GM18502 (cell line): ENCODE measurements around the gene ZSWIM9.

ENCODE experiments used
- ATAC-seq: cut with Tn5 transposase; IDR thresholded peaks from one replicate; pipeline ENCODE4 v1.9.1; 2021; ENCODE audit warnings: mild to moderate bottlenecking; ENCODE audit not compliant: unreplicated experiment, poor library complexity

Gene ZSWIM9

DNA sequence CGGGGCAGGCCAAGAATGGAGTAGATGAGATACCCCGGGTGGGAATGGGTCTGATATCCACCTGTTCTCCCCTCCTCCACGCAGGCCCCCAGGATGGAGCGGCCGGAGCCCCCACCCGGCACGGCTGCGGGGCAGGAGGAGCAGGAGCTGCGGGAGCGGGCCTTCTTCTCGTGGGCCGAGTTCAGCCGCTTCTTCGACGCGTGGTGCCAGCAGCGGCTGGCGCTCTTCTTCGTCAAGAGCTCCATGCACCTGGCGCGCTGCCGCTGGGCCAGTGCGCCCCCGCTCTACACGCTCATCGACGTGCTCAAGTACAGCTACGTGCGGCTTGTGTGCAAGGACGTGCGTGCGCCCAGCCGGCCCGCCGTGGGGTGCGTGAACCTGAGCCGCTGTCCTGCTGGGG, 1.2 kb downstream of the ZSWIM9 start:
- ATAC-seq = no peak

DNA sequence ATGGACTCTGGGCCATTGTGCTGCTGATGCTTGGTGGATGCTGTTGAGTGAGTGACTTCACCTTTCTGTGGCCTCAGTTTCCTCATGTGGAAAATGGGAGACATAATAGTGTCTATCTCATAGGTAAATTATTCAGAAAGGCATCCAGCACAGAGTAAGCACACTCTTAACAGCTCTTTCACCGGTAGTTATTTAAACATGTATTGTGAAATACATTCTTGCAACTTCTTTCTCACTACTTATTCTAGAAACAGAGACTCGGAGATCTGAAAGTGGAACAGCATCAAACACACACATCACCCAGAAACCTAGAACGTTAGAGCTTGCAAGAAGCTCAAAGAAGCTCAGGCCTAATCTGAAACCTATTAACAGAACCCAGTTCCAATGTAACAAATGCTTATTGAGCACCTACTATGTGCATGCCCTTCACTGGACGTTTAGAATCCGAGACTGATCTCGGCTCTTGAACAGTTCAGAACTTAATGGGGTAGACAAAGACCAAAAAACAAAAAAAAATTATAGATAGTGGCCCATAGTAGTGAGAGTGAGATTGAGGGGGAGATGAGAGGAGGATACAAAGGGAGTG, 4.1 kb downstream of the ZSWIM9 start:
- no peak for ATAC-seq

DNA sequence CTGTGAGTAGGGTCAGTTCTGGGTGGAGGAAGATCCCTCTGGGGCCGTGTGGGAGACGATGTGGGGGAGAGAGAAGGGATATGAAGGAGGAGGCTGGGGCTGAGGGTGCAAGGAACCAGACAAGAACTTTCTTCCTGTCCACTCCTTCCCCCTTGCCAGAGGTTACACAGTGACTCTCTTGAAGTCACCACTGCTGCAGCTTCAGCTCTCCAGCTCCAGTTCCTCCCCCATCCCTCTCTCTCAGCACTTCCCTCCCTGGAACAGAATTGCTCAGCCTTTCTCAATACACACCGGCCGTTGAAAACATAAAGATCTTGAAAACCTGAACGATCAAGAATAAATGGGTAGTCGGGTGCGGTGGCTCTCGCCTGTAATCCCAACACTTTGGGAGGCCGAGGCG, 5.1 kb downstream of the ZSWIM9 start:
- ATAC-seq = no peak

DNA sequence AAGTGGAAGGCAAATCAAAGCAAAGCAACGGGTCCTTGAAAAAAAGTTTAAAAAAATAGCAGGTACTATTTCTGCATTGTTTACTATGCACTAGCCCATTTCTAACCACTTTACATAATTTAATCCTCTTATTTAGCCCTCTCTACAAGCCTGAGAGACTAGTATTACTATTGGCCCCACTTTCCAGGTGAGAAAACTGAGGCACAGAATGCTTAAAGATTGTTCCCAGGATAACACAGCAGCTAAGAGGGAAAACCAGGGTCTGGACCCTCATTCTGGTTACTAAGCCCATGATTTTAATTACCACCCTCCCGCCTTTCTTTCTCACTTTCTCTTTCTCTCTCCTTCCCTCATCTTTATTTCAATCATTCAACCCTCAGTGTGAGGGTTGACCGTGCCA, 5.7 kb downstream of the ZSWIM9 start:
- ATAC-seq = no peak

DNA sequence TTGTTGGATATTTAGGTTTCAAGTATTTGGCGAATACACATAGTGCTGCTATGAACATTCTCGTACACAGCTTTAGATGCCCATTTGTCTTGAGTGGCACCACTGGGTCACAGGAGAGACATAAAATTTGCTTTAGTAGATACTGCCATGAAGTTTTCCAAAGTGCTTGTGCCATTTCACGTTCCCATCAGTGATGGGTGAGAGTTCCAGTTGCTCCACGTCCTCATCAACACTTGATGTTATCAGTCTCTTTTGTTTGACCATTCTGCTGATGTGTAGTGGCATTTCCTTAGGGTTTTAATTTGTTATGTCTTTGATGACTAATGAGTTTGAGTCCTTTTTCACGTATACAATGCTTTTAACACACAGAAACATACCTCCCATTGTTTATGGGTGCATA, 11.0 kb downstream of the ZSWIM9 start:
- ATAC-seq = no peak

DNA sequence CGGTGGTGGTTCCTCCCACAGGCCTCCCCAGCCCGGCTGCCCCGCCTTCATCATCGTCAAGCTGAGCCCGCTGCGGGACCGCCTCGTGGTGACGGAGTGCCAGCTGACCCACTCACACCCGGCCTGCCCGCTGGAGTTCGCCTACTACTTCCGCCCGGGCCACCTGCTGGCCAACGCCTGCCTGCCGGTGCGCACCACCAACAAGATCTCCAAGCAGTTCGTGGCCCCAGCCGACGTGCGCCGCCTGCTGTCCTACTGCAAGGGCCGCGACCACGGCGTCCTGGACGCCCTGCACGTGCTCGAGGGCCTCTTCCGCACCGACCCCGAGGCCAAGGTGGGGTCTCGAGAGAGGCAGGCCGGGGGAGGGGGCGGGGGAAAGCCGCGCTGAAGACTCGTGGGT, 12.0 kb downstream of the ZSWIM9 start:
- ATAC-seq = no peak

DNA sequence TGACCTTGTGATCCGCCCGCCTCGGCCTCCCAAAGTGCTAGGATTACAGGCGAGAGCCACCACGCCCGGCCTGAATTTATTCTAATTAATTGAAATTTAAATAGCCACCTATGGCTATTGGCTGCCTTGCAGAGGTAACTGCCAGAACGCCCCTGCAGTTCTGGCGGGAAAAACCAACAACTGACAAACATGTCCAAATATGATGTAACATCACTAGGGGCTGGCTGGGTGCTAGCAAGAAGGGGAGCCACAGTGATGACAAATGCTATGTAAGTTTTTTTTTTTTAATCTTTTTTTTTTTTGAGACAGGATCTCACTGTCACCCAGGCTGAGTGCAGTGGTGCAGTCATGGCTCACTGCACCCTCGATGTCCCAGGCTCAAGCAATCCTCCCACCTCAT, 12.9 kb downstream of the ZSWIM9 start:
- ATAC-seq = no peak

DNA sequence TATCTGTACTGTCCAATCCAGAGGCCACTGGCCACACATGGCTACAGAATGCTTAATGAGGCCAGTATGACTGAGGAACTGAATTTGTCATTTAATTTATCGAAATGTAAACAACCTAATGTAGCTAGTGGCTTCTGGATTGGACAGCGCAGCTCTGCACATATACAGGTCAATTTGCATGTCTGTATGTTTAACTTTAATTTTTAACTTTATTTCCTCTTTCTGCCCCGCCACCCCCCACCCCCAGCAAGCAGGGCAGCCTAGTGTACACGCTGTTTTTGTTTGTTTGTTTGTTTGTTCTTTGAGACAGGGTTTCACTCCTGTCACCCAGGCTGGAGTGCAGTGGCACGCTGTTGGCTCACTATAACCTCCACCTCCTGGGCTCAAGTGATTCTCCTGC, 15.5 kb downstream of the ZSWIM9 start:
- ATAC-seq = no peak

DNA sequence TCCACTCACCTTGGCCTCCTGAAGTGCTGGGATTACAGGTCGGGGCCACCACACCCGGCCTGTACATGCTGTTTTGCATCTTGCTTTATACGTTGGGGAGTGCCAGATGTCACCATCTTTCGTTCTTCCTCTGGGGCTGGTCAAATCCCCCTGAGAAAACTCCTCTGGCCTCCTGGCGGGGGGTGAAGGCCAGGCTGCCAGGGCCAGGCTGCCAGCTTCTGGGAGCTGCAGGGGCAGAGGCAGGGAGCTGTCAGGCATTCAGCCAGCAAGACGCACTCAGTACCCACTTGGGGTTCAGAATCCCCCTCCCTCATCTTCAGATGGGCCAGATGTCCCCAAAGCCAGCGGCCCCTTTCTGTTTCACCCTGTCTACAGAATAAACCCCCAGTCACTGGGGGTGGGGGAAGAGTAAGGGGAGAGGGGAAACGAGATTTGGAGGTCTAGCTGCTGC, 16.1 kb downstream of the ZSWIM9 start:
- no peak for ATAC-seq

DNA sequence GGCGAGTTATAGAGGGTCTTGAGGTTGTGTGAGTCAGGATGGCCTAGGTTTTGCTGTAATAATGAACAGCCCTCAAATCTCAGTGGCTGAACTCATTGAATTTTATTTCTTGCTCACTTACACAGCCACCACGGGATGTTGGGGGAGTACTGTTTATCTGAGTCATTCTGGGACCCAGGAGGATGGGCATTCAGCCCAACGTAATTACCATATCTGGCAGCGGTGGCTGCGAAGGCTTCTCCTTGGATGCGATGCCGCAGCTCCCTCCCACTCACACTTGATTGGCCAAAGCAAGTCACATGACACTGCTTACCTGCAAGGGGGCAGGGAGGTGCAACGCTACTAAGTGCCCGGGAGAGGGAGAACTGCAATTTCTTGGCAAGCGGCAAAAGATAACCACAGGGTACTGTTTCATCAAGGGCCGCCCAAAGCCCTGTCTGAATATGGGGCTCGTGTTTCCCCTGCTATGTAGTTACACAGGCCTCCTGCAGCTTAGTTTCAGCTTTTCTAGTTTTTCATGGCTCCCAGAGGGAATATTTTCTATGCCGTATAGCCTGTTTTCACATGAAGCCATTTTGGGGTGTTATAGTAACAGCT, 19.9 kb downstream of the ZSWIM9 start:
- ATAC-seq = no peak

DNA sequence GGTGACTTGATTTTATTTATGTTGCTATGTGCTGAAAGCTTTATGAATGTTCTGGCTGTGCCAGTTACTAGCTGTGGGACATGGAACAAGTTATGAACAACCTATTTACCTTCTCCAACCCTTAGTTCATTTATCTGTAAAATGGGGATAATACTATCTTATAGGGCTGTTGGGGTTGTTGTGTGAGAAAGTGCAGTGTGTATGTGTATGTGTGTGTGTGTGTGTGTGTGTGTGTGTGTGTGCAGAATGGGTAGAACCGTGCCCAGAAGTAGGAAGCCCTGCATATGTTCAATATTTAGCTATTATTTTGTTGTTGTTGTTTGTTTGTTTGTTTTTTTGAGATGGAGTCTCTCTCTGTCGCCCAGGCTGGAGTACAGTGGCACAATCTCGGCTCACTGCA, 20.4 kb downstream of the ZSWIM9 start:
- no peak for ATAC-seq

DNA sequence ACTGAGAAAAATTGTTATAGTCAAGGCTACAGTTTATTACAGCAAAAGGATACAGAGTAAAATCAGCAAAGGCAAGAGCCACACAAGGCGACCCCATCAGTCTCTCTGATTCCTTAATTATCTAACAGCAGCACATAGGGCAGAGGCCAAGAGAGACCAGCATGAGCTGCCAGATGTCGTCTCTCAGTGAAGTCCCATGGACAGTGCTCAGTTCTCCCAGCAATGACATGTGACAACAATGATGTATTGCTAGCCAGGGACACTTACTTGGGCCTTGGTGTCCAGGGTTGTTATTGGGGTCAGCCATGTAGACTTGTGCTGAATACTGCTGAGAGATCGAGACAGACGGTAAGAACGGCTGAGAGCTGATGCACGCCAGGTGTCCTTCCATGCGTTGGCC, 22.3 kb downstream of the ZSWIM9 start:
- ATAC-seq = no peak

DNA sequence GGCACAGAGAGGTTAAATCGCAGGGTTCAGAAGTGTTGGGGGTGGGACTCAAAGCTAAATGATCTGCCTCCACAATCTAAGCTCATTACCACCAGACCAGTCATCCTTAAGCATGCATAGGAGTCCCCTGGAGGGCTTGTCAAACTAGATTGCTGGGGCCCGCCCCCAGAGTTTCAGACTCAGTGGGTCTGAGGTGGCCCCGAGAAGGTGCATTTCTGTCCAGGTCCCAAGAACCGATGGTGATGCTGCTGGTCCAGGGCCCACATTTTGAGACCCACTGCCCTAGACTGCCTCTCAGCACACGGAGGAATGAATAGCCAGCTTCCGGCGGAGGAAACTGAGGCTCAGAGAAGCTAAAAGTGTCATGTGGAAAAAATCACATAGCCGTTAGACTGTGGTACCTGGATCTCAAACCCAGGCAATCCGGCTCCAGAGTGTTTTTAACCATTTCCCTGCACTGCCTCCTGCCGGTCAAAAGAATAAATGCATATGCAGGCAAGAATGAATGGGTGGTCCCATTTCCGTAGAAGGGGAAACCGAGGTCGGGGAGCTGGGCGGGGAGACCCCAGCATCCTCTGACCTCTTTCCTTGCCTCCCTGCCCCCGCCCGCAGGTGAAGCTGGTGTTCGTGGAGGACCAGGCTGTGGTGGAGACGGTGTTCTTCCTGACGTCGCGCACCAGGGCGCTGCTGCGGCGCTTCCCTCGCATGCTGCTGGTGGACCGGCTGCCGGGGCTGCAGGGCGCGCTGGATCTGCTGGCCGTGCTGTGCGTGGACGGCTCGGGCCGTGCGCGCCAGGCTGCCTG, 23.8 kb downstream of the ZSWIM9 start:
- ATAC-seq = no peak

DNA sequence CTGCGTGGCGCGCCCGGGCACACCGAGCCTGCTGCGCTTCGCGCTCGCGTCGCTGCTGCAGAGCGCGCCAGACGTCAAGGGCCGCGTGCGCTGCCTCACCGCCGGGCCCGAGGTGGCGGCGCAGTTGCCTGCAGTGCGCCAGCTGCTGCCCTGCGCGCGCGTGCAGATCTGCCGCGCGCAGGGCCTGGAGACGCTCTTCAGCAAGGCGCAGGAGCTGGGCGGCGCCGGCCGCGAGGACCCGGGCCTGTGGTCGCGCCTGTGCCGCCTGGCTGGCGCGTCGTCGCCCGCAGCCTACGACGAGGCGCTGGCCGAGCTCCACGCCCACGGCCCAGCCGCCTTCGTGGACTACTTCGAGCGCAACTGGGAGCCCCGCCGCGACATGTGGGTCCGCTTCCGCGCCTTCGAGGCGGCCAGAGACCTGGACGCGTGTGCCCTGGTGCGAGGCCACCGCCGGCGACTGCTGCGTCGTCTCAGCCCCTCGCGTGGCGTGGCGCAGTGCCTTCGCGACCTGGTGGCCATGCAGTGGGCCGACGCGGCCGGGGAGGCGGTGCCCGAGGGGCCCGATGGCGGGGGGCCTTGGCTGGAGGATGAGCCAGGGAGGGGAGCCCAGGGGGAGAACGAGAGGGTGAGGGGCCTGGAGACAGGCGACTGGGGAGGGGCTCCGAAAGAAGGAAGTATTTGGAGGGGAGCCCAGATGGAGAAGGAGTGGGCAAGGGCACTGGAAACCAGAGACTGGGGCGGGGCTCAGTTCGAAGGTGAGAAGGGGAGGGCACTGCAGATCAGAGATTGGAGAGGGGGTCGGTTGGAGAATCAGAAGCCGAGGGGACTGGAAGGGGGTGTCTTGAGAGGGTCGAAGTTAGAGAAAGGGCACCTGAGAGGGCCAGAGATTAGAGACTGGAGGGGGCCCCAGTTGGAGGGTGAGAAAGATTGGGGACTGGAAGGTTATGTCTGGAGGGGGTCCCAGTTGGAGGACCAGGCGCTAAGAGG, 24.7 kb downstream of the ZSWIM9 start:
- no peak for ATAC-seq

DNA sequence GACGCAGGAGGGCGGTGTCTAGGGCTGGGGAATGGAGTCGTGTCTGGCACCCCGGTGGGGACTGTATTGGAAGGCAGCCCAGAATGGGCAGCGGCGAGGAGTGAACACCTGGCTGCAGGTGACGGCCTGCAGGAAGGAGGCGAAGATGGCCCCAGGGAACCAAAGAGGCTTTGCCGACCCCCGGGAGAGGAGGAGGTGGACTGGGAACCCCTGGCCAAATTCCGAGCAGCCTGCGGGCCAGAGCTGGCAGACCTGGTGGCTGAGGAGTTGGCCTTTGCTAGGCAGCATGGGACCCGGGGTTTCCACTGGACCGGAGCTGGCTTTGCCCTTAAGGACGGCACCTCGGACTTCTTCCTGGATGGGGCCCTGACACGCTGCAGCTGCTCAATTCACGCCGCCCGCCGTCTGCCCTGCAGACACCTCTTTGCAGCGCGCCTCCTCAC, 25.9 kb downstream of the ZSWIM9 start:
- no peak for ATAC-seq

DNA sequence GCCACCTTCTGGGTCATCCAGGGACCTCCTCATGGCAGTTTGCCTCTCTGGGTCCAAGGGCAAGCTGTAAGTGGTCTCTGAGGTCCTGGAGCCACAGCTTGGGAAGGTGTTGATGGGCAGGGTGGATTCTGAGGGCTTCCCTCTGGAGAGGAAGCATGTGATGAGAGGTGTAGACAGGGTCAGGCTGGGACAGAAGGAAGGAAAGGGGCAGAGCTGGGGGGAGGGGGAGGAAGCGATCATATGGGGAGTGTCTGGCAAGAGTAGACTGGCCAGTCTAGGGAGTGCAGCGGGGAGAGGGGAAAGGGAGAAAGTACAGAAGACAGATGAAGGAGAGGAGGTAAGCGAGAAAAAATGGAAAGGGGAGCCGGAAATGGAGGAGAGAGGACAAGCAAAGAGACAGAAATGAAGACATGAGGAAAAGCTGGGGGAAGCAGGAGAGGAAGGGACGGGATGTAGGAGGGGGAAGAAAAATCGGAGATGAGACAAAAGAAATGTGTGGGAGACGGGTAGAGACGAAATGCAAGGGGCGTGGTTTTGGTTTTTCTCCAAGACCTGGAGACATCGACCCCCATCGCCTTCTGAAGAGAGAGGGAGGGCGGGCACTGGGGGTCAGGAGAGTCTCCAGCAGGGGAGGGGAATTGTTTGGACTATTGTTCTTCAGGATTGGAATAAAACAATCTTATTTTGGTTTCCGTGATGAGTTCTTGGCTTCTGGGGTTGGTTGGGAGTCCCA, 26.6 kb downstream of the ZSWIM9 start:
- ATAC-seq = no peak

DNA sequence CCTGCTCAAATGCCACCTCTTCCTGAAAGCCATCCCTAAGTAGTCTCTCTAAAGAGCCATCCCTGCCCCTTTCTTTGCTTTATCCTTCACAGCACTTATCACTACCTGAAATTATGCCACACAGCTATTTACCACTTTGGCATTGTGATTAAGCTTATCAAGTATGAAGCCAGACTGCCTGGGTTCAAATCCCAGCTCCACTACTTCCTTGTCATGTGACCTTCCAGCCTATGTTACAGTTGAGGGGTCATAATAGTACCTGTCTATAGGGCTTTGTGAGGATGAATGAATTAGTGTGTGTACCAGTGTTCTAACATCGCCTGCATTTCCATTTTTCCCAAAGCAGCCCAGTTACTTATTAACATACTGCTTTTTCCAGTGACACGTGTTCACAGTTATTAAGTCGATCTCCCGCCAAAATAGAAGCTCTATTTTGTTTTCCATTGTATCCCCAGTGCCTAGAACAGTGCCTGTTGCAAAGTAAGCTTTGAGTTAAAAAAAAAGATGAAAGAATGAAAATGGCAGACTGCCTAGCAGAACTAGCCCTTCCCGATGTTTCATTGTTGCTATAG, 32.8 kb downstream of the ZSWIM9 start:
- ATAC-seq = no peak

DNA sequence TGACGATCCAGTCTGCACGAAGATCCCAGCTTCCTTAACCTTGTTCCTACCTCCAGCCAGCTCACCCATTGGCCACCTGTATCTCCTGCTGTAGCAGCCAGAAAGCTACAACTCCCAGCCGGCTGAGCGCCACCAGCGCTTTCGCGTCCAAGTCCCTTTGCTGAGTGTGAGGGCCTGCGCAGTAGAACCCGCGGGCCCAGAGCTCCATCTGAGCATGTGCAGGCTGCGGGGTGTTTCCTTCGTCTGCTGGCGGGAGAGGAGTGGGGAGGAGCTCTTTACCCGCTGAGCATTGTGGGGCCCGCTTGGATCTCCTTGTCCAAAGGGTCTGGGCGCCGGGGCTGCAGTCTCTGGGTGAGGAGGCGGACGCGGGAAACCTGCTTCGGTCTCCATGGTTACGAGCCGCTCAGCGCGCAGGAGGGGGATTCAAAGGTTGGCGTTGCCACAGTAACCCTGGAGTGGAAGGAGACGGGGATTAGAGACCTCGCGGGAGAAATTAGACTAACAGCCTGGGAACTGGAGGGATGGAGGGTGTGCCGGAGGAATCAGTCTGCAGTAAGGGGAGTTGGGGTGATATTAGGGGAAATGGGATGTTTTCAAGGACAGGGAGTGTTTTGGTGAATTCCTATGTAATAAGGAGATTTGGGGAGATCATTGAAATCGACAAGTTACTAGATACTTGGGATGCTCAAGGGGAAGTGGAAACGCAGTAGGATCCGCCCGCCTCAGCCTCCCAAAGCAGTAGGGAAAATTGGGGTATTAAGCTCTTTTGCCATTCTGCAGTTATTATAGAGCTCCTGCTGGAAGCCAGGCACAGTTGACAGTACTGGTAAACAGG, 33.5 kb downstream of the ZSWIM9 start:
- peak; percentile 93 for ATAC-seq
